GM21515 (cell line): Measurements from ENCODE around the gene STRIT1.
A peak's percentile ranks its signal among the peaks of the same experiment; 100 is the strongest.

Source experiments
- ATAC-seq: cut with Tn5 transposase; IDR thresholded peaks from one replicate; pipeline ENCODE4 v1.9.1; 2021; ENCODE audit not compliant: unreplicated experiment

The STRIT1 gene

DNA sequence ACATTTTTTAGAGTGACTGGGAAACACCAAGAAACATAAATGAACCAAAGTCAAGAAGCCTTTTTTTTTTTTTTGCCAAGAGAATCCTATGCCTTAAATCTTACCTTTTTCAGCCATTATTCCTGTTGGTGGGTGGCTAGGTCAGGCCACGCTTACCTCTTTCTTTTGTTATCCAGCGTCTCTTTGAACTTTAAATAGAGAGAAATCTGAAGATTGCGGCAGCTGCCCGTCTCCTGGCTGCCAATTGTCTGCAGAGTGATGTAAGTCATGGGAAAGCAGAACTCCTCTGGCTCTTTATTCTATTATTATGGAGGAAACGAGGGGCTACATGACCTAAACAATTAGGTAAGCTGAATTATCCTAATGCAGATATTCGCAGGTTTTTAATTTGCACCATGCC lies at the start of gene STRIT1:
TSS of gene STRIT1 (minus strand) at position 168 of the 400 bp plus-strand sequence.
- ATAC-seq, result no peak

DNA sequence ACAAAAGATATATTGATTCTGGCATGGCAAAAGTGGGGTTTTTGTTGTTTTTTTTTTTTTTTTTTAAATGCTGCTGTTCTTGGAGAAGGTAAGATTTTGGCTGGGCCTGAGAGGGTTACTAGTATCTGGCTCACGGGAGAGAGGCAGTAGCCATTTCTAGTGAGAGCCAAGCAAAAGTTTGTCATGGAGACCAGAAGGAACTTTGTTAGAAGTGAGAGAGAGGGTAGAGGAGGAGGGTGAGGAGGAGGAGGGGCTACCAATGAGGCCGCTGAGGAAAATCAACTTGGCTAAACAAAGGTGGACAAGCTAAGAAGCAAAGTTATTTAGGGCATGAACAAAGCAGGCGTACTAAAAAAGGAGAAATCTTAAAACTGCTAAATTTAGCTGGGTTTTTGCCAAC lies 48.9 kb upstream of the STRIT1 start:
- no peak for ATAC-seq

DNA sequence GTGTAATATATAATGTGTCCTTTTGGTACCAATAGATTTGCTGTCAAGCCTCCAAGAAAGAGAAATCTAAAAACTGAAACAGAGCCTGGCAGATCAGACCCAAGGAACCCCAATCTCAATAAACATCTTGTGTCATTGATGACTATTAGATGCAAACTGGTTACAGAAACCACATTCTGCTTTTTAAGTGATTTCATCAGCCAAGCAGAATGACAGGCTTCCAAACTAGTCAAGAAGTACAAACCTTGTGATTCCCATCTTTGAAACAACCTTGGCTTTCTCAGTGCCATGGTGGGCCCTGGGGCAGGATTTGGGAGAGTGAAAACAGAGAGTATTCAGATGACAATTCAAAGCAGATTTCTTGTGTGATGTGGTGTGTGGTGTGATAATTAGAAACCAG lies 45.6 kb upstream of the STRIT1 start:
- no peak for ATAC-seq

DNA sequence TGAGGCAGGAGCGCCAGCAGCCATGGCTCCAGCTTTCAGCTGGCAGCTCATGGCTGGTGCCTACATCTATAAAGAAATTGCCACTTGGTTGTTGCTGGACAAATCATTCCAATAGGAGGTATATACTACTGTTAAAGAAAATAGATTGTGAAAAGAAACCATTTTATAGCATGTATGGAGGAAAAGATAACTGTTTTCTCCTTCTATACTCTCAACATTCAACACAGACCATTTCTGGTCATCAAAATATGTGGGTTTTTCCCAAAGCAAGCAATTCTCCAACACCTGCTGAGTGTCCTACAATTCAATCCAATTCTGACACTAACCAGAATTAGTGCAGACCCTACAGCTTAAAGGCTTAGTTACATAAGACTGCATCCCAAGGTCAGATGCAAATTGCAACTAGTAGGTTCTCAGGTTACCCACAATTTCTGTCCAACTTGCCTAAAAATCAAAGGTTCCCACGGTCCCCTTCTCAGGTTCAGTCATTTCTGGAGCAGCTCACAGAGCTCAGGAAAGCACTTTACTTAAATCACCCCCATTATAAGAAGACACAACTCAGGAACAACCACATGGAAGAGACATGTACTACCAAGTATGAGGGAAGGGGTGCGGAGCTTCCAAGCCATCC lies 42.4 kb upstream of the STRIT1 start:
- peak; percentile 41 for ATAC-seq

DNA sequence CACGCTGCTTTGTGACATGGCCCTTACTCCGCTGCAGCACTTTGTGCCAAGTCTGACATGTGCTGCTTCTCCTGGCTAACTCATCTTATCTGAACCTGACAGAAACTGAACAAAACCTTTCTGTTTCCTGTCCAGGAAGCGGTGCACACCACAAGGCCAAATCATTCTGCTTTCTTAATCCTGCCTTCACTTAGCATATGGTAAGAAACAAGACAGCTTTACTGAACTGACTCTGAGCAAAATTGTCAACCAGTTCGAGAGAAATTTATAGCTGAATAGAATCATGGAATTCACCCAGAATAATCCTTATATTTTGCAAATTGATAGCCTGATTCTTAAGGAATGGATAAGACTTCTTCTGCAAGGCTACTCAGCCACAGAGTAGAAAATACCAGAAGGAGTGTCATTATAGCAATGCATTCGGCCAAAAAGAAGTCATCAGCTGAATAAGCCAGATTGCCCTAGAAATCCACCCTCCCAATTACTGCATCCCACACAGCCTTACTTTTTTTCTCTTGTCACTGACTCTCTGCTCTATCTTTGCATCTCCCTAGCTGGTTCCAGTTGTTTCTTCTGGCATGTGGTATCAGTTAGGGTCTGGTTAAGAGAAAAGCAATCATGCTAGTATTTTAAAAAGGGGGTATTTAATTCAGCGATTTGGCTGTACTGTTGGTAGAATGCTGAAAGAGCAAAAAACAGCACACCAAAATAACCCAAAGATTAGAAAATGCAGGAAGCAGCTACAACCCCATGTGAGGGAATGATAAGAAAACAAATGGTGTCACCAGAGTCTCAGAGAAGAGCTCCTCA lies 41.6 kb upstream of the STRIT1 start:
- peak; percentile 96 for ATAC-seq

DNA sequence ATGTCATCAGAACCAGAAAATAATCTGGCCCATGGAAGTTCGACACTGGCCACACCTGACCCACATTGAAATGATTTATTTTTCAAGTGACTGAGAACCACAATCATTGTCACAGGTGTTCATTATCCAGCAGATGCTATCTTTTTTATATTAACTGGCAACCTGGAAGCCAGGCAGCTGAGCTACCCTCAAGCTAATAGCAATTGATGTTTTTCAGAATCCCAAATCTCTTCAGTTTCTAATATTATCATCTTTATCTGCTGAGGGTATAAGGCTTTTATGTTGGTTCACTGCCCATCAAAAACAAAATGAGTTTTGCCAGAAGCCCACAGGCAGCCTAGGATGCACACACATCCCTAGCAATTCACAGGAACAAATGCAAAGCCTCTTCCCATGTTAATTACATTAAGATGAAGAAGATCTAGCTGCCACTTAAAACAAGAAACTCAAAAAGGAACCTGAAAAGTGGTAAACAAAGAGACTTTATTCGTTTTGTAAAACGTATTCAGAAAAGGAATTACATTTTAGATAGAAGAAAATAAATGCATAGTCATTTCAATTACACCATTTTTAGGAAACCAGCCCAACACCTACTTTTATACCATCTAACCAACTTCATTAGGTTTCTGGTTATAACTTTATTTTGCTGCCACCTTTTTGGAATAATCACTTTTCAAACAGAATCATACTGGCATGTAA lies 40.9 kb upstream of the STRIT1 start:
- no peak for ATAC-seq

DNA sequence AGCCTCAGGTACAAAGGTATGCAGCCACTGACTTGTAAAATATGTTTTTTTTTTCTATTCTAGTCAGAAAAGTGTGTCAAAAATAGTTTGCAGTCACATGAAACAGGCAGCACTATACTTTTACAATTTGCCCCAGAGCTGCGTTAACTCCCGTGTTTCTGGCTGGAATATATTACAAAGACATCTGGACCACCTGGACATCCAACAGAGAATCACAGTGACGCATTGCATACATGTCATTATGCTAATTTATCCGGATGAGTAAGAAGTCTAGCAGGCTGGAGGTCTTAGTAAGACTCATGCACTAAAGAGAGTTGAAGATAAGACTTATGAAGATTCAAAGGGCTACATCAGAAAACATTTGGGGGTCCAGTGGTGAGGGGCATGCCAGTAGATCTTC lies 39.2 kb upstream of the STRIT1 start:
- no peak for ATAC-seq

DNA sequence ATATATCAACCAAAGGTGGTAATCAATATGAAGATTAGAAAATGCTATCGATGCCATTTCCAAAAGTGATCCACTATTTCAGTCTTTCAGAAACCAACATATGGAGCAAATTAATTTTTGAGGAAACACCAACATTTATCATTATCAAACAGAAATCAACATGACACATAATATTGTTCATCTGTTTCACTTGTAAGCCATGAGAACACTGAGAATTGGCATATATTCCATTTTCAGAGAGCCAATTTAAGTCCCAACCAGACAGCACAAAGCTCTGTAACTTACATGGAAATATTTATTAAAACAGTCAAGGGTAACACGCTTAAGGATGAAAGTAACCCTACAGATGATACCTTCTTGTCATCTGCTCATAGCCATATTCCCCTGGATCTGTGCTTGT lies 37.6 kb upstream of the STRIT1 start:
- no peak for ATAC-seq

DNA sequence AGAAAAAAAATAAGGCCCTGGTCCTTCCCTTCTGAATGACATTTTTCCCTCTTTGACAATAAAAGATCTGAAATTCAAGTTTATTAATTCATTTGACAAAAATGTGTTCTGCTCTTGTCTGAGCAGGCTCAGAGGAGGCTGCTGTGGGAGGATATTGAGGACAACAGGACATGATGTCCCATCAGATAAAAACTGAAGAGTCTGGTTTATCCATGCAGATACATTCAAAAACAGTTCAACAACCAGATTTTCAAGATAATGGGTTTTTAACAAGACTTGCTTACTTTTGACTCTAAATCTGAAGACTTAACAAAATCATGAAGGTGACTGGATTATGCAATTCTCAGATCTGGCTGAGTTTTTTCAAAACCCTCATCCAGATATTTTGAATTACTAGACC lies 36.9 kb upstream of the STRIT1 start:
- ATAC-seq, result no peak

DNA sequence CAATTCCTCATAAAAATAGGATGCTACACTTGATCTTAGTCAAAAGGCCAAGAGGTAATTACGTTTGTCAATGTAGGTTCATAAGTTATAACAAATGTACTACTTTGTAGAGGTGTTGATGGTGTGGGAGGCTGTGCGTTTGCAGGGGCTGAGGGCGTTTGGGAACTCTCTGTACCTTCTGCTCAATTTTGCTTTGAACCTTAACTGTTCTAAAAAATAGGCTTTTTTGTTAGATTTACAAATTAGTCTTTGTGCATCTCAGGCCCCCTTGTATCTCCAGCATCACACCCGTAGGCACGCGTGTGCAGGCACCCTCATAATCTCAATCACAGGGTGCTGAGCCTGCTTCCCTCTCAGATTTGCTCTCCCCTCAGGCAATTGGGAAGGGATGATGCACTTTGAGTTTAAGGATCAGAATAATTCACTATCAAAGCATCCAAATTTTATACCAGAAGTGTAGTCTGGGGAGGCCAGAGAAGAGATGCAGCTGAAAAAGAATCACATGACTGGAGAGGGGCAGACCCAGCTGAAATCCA lies 36.1 kb upstream of the STRIT1 start:
- no peak for ATAC-seq

DNA sequence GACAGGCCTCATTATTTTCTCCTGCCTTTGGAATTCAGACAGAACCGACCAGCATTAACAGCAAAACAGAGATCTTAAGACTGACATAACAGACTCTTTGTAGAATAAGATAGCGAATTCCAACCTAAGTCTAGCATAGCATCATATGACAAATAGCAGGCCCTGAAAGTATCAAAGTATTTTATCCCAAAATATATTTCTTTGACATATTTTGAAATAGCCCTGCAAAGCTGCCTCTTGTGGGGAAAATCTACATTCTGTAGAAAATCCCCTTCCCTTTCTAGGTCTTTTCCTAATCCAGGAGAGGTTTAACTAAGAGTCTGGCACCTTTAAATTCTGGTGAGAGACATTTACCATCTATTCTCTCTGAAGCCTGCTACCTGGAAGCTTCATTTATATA lies 34.4 kb upstream of the STRIT1 start:
- ATAC-seq, result no peak

DNA sequence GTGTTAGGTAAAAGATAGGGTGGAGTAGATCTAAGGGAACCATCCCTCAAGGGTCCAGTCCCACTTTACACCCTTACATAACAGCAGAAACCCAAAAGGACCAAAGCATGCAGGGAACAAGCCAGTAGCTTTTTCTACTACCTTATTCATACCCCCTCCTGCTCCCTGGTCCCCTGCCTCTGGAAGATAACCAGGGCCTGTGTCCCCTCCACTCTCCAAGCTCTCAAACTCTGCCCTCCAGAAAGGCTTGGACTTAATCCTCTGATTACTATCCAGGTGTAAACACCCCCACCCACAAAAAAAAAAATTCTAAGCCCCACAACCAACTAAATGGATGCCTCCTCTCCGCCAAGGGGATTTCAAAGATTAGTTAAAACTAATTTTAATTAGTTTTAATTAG lies 33.9 kb upstream of the STRIT1 start:
- ATAC-seq, result no peak

DNA sequence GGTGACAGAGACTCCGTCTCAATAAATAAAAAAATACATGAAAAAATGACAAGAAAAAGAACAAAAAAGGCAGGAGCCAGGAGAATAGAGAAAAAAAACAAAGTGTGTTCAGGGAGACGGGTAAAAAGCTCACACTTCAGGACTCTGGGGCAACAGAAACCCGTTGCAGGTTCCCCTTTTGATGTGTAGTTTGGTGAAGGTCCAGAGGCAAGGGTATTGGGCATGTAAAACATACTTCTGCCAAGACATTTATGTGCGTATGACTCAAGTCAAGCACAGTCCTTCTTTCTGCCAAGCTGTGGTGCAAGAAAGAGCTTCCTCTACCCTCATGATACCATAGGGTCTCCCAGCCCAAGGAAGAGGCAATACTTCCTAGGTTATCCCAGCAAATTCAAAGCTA lies 33.4 kb upstream of the STRIT1 start:
- no peak for ATAC-seq

DNA sequence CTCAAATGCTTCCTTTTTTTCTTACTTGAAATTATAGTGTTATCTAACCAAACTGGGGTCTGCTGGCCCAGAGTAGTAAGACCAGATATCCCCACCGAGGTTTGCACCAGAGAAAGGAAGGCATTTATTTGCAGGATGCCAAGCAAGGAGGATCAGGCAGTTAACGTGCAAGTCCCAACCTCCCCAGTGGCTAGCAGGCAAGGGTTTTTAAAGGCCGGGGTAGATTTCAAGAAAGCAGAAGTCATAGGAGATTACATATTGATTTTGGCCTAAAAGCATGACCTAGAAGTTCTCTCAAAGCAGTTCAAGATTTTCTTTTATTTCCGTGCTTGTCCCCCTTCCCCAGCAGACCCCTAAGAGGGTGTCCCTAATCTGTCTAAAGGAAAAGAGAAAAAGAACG lies 32.8 kb upstream of the STRIT1 start:
- ATAC-seq, result no peak

DNA sequence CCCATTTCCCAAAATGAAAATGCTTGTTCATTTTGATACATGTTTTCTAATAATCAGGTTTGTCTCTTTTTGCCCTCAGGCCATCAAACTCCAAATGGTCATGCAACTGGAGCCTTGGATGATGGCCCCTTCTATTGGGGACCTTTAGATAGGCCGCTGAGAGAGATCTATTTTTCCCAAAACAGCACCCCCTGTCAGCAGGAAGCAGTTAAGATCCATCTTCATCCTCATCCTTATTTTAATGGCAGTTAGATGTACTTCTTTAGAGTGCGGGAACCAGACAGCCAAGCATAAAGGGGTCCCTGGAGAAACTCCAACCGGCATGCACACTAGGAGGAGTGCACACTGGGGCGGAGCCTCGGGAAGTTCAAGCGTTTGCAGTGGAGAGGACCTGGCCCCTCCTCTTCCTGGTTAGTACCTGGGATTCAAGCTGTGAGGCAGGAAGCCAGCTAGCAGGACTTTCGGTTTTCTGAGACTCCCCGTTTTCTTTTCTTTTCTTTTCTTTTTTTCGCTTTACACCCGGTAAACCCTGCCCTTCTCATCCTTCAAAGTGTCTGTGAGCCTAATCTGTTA lies 31.9 kb upstream of the STRIT1 start:
- ATAC-seq, result no peak

DNA sequence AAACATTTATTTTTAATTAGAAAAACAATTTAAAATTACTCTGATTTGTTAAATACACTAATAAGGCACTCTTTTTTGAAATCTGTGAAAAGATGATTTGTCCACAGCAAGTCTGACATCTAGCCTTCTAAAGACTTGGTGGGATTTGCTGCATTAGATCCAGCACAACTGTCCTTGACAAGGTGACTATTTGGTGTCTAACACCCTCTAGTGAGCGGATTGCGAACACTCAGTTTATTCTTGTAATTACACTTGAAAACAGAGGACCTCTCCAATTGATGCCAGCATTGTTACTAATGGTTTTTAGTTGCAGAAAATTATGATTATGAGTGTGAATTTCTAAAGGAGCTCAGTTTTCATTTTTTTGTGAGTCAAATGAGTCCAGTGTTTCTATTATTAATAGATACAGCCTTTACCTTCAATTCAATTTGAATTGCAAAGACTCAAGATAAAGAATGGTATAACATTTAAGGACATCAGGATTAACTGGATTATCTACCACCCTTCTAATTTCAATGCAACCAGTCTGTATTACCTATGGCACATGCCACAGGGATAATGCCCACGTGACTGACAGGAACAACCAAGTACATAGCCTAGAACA lies 29.7 kb upstream of the STRIT1 start:
- ATAC-seq, result peak; percentile 93

DNA sequence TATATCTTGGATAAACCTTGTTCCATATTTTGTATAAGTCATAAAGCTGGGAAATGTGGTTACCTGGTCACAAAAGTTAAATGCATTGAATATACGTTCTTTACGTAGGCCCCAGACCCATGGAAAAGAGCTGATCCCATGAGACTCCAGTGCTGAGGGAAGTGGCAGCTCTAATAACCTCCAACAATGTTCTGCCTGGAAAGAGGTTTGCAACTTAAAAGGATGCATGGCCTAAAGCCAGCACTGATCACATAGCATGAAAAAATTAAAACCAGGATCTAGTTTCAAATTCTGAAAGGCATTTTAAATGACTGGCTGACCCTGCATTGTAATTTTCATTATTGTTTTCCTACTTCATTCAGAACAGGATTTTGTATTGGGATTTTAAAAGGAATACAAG lies 27.9 kb upstream of the STRIT1 start:
- no peak for ATAC-seq

DNA sequence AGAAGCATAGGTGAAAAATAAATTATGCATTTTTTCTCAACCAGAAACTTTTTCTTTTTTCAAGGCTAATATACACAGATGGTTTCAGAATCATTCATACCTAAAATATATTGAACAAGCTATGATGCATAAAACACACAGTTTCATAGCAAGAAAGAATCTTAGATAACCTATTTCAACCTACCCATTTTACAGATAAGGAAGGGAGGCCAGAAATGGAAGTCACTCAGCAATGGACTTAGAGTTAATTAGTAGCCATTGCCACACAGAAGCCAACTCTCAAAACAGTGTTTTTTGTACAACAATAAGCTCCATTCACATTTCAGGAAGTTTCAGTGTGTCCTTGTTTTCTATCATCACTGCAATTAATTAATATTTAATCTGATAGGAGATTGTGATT lies 27.5 kb upstream of the STRIT1 start:
- ATAC-seq, result no peak

DNA sequence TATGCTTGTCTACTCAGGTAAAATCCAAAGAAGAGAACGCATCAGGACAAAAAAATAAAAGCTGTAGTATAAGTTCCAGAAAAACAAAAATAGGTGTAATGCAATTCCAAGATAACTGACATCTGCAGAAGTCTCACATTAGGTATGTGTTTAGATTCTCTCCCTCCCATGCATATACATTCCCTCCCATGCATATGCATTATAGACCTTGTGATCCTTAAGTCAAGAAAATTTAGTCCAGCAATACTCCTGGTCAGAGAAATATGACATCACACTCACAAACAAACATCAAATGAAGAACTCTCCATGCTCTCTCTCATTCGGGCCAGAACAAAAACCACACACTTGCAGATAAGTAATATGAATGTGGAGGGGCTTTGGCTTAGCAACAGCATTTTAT lies 25.3 kb upstream of the STRIT1 start:
- no peak for ATAC-seq

DNA sequence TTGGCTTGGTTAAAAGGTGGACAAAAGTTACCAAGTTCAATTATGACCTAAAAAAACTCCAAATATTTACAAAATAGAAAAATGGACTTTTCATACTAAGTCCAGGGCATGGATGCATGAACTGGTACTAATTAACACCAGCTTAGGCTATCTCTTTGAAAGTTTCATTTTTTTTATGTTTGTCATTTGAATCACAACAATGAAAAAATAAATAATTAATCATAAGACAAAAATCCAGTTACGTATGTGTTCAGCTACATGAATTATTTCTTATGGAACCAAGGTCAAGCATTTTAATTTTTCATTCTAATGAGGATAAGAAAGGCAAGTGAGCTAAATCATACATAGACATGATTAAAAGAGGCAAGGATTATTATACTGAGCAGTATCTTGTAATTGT lies 23.7 kb upstream of the STRIT1 start:
- no peak for ATAC-seq

DNA sequence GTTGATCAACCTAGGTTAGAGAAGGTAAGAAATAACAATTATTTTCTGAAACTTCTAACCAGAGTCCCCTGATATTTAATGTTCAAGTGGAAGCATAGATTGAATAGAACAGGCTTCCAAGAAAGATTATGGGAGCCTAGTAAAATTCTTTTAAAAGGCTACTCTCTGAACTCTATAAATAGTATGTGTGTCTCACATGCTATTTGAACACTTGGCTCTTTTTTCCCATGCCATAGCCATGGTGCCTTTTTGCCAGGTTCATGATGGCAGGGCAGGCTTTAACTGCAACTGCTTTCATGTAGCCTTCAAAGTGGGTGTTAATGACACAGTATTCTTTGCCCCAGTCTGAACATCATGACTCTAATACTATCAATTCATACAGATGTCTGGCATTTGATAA lies 22.9 kb upstream of the STRIT1 start:
- no peak for ATAC-seq
